ENCODE measurements around the gene ROM1.
"Not testable (repeated sequence)": the region's sequence is repeated elsewhere in the genome, so short reads cannot be mapped to it uniquely, and the experiment has no call there.

ROM1 gene

GRCh38 chr11:62612366-62613290, at the start of gene ROM1, which contains the start of gene EML3:
ROM1 (plus strand) TSS chr11:62613257; CDS start chr11:62613282, 25 bp downstream.
EML3 (minus strand) TSS chr11:62612775; CDS start chr11:62612457, 318 bp downstream.
- no peaks in the 10 kb centered on the region for H3K9me3 Mint-ChIP-seq
- H3K27ac Mint-ChIP-seq, result peak within 1 kb of the TSS; percentile 90
- peak; percentile 76 for TF ChIP-seq CTCF (IDR thresholded peaks at IDR 0.05)
- H3K27me3 Mint-ChIP-seq (ENCODE audit: low read depth, poor library complexity), result peaks cover 6% of the 10 kb centered on the region
- peak within 1 kb of the TSS; percentile 92 for H3K4me3 Mint-ChIP-seq
- H3K36me3 Mint-ChIP-seq (ENCODE audit: low read depth), result peaks cover 12% of the 10 kb centered on the region
- peak; percentile 96 for DNase-seq
- H3K4me1 Mint-ChIP-seq, result peaks cover 59% of the 10 kb centered on the region

GRCh38 chr11:62565100-62565802, 47.8 kb upstream of the ROM1 start:
- no peak for TF ChIP-seq CTCF (IDR thresholded peaks at IDR 0.05)
- Mint-ChIP-seq H3K36me3 (ENCODE audit: low read depth) (peaks cover 79% of the 10 kb centered on the region), H3K27me3 (ENCODE audit: low read depth, poor library complexity) (no peaks in the 10 kb centered on the region), H3K9me3 (no peaks in the 10 kb centered on the region), H3K4me1 (peaks cover 43% of the 10 kb centered on the region), H3K27ac (peak overlapping the region; percentile 55), H3K4me3 (no peak overlapping the region)
- no peak for DNase-seq

GRCh38 chr11:62566247-62566646, 46.8 kb upstream of the ROM1 start:
- TF ChIP-seq CTCF (IDR thresholded peaks at IDR 0.05), result no peak
- H3K9me3 Mint-ChIP-seq, result no peaks in the 10 kb centered on the region
- H3K4me3 Mint-ChIP-seq, result no peak overlapping the region
- peak overlapping the region; percentile 88 for H3K27ac Mint-ChIP-seq
- peaks cover 82% of the 10 kb centered on the region for H3K36me3 Mint-ChIP-seq (ENCODE audit: low read depth)
- DNase-seq, result no peak
- no peaks in the 10 kb centered on the region for H3K27me3 Mint-ChIP-seq (ENCODE audit: low read depth, poor library complexity)
- H3K4me1 Mint-ChIP-seq, result peaks cover 42% of the 10 kb centered on the region

- no peak for TF ChIP-seq CTCF (IDR thresholded peaks at IDR 0.05)
- Mint-ChIP-seq H3K4me1 (peaks cover 43% of the 10 kb centered on the region), H3K36me3 (ENCODE audit: low read depth) (peaks cover 83% of the 10 kb centered on the region), H3K27me3 (ENCODE audit: low read depth, poor library complexity) (no peaks in the 10 kb centered on the region), H3K27ac (peak overlapping the region; percentile 85), H3K4me3 (peak overlapping the region; percentile 25), H3K9me3 (no peaks in the 10 kb centered on the region)
- DNase-seq, result no peak
Measured at GRCh38 chr11:62567018-62567633, 45.9 kb upstream of the ROM1 start.

- peaks cover 50% of the 10 kb centered on the region for H3K4me1 Mint-ChIP-seq
- DNase-seq, result no peak
- H3K9me3 Mint-ChIP-seq, result no peaks in the 10 kb centered on the region
- no peak overlapping the region for H3K27ac Mint-ChIP-seq
- no peak for TF ChIP-seq CTCF (IDR thresholded peaks at IDR 0.05)
- no peaks in the 10 kb centered on the region for H3K27me3 Mint-ChIP-seq (ENCODE audit: low read depth, poor library complexity)
- H3K36me3 Mint-ChIP-seq (ENCODE audit: low read depth), result peaks cover 84% of the 10 kb centered on the region
- H3K4me3 Mint-ChIP-seq, result no peak overlapping the region
Measured at GRCh38 chr11:62569611-62570010, 43.4 kb upstream of the ROM1 start.

GRCh38 chr11:62570903-62571302, 42.2 kb upstream of the ROM1 start:
- Mint-ChIP-seq H3K4me1 (peaks cover 57% of the 10 kb centered on the region), H3K27ac (peak overlapping the region; percentile 58), H3K4me3 (peak overlapping the region; percentile 100), H3K36me3 (ENCODE audit: low read depth) (peaks cover 72% of the 10 kb centered on the region)
- H3K9me3 Mint-ChIP-seq; DNase-seq; H3K27me3 Mint-ChIP-seq (ENCODE audit: low read depth, poor library complexity): not testable (repeated sequence)

- not testable (repeated sequence) for H3K9me3 Mint-ChIP-seq; H3K27me3 Mint-ChIP-seq (ENCODE audit: low read depth, poor library complexity); DNase-seq
- H3K27ac Mint-ChIP-seq, result peak overlapping the region; percentile 58
- peak overlapping the region; percentile 100 for H3K4me3 Mint-ChIP-seq
- peaks cover 68% of the 10 kb centered on the region for H3K36me3 Mint-ChIP-seq (ENCODE audit: low read depth)
- H3K4me1 Mint-ChIP-seq, result peaks cover 56% of the 10 kb centered on the region
Measured at GRCh38 chr11:62571493-62571892, 41.6 kb upstream of the ROM1 start.

Measured in nephron progenitor cell (in vitro differentiated cells).